IPS-20b (cell line): ENCODE data around the gene MXRA5.
"Not testable (repeated sequence)": the region's sequence is repeated elsewhere in the genome, so short reads cannot be mapped to it uniquely, and the experiment has no call there.

Experiments
- H3K27ac ChIP-seq: one replicate; pipeline ENCODE4 v1.5.1; 2013; ENCODE audit warnings: low read length
- H3K27me3 ChIP-seq: 2 replicates; pipeline ENCODE4 v1.6.1; 2013; ENCODE audit warnings: mild to moderate bottlenecking, low read length, inconsistent platforms; ENCODE audit not compliant: insufficient read depth
- H3K36me3 ChIP-seq: 2 replicates; pipeline ENCODE4 v1.6.1; 2013; ENCODE audit warnings: low read depth, mild to moderate bottlenecking, inconsistent platforms, low read length, moderate library complexity; ENCODE audit not compliant: insufficient read depth
- H3K4me1 ChIP-seq: 2 replicates; pipeline ENCODE4 v1.6.1; 2013; ENCODE audit warnings: mild to moderate bottlenecking, control low read depth, inconsistent platforms, low read length, moderate library complexity; ENCODE audit not compliant: insufficient read depth
- H3K4me3 ChIP-seq: 2 replicates; pipeline ENCODE4 v1.5.1; 2013; ENCODE audit warnings: mild to moderate bottlenecking, low read length, inconsistent platforms
- H3K9ac ChIP-seq: 2 replicates; pipeline ENCODE4 v1.6.1; 2013; ENCODE audit warnings: low read depth, mild to moderate bottlenecking, inconsistent platforms, low read length, moderate library complexity
- H3K9me3 ChIP-seq: 2 replicates; pipeline ENCODE4 v1.6.1; 2013; ENCODE audit warnings: mild to moderate bottlenecking, low read depth, low read length, inconsistent platforms; ENCODE audit not compliant: insufficient read depth

MXRA5 gene

GRCh38 chrX:3320471-3321046 lies 25.9 kb downstream of the MXRA5 start:
- Histone ChIP-seq H3K9ac (no peak overlapping the region), H3K4me1 (no peaks in the 10 kb centered on the region), H3K27me3 (no peaks in the 10 kb centered on the region), H3K4me3 (no peak overlapping the region), H3K27ac (no peak overlapping the region), H3K36me3 (no peaks in the 10 kb centered on the region), H3K9me3 (no peaks in the 10 kb centered on the region)

GRCh38 chrX:3317191-3317718 lies 29.2 kb downstream of the MXRA5 start:
- H3K36me3 ChIP-seq: no peaks in the 10 kb centered on the region
- H3K9ac ChIP-seq: no peak overlapping the region
- H3K9me3 ChIP-seq: no peaks in the 10 kb centered on the region
- no peak overlapping the region for H3K4me3 ChIP-seq
- H3K4me1 ChIP-seq: no peaks in the 10 kb centered on the region
- H3K27me3 ChIP-seq: no peaks in the 10 kb centered on the region
- H3K27ac ChIP-seq: no peak overlapping the region

GRCh38 chrX:3312109-3312508 lies 34.3 kb downstream of the MXRA5 start:
- Histone ChIP-seq H3K27ac (no peak overlapping the region), H3K4me3 (no peak overlapping the region), H3K4me1 (0 out of 2 replicates have a peak, but pooled peaks cover 3% of the 10 kb centered on the region), H3K9ac (no peak overlapping the region), H3K9me3 (no peaks in the 10 kb centered on the region), H3K36me3 (no peaks in the 10 kb centered on the region), H3K27me3 (no peaks in the 10 kb centered on the region)

- no peak overlapping the region for H3K9ac ChIP-seq
- H3K36me3 ChIP-seq: no peaks in the 10 kb centered on the region
- no peaks in the 10 kb centered on the region for H3K27me3 ChIP-seq
- H3K27ac ChIP-seq: no peak overlapping the region
- H3K9me3 ChIP-seq: no peaks in the 10 kb centered on the region
- H3K4me1 ChIP-seq: 0 out of 2 replicates have a peak, but pooled peaks cover 3% of the 10 kb centered on the region
- H3K4me3 ChIP-seq: no peak overlapping the region
These were observed 38.6 kb downstream of the MXRA5 start for GRCh38 chrX:3307881-3308280.

- H3K27ac ChIP-seq: no peak overlapping the region
- no peaks in the 10 kb centered on the region for H3K9me3 ChIP-seq
- H3K4me3 ChIP-seq: no peak overlapping the region
These were observed 46.8 kb downstream of the MXRA5 start for GRCh38 chrX:3299636-3300035.

GRCh38 chrX:3295731-3296130 lies 50.7 kb downstream of the MXRA5 start:
- Histone ChIP-seq H3K27ac (no peak overlapping the region), H3K4me3 (no peak overlapping the region), H3K4me1 (no peaks in the 10 kb centered on the region), H3K9ac (no peak overlapping the region), H3K9me3 (no peaks in the 10 kb centered on the region), H3K27me3 (no peaks in the 10 kb centered on the region), H3K36me3 (no peaks in the 10 kb centered on the region)

More at GRCh38 chrX:3299636-3300035, 46.8 kb downstream of the MXRA5 start:
- H3K9ac ChIP-seq: no peak overlapping the region
- H3K27me3 ChIP-seq: no peaks in the 10 kb centered on the region
- H3K4me1 ChIP-seq: no peaks in the 10 kb centered on the region
- H3K36me3 ChIP-seq: no peaks in the 10 kb centered on the region

- Histone ChIP-seq H3K9ac (no peak overlapping the region), H3K4me3 (no peak overlapping the region), H3K27me3 (no peaks in the 10 kb centered on the region), H3K4me1 (no peaks in the 10 kb centered on the region), H3K27ac (no peak overlapping the region), H3K9me3 (no peaks in the 10 kb centered on the region), H3K36me3 (no peaks in the 10 kb centered on the region)
These were observed 53.2 kb downstream of the MXRA5 start for GRCh38 chrX:3293251-3293650.

- H3K27me3 ChIP-seq: no peaks in the 10 kb centered on the region
- H3K9me3 ChIP-seq: no peaks in the 10 kb centered on the region
- H3K27ac ChIP-seq: no peak overlapping the region
- H3K4me1 ChIP-seq: no peaks in the 10 kb centered on the region
- no peak overlapping the region for H3K4me3 ChIP-seq
- no peaks in the 10 kb centered on the region for H3K36me3 ChIP-seq
- no peak overlapping the region for H3K9ac ChIP-seq
These were observed 55.9 kb downstream of the MXRA5 start for GRCh38 chrX:3290561-3290960.

GRCh38 chrX:3286196-3286945 lies 60.1 kb downstream of the MXRA5 start:
- Histone ChIP-seq H3K9me3 (no peaks in the 10 kb centered on the region), H3K9ac (no peak overlapping the region), H3K27ac (no peak overlapping the region), H3K4me1 (no peaks in the 10 kb centered on the region), H3K27me3 (no peaks in the 10 kb centered on the region), H3K4me3 (no peak overlapping the region), H3K36me3 (no peaks in the 10 kb centered on the region)

GRCh38 chrX:3280706-3281105 lies 65.7 kb downstream of the MXRA5 start:
- Histone ChIP-seq H3K9me3 (no peaks in the 10 kb centered on the region), H3K36me3 (no peaks in the 10 kb centered on the region), H3K4me1 (no peaks in the 10 kb centered on the region), H3K9ac (no peak overlapping the region), H3K27me3 (no peaks in the 10 kb centered on the region), H3K27ac (no peak overlapping the region), H3K4me3 (no peak overlapping the region)

GRCh38 chrX:3273668-3274067 lies 72.8 kb downstream of the MXRA5 start:
- not testable (repeated sequence) for H3K4me1 ChIP-seq, H3K36me3 ChIP-seq, H3K27ac ChIP-seq, H3K9me3 ChIP-seq, H3K27me3 ChIP-seq, H3K4me3 ChIP-seq, H3K9ac ChIP-seq

- Histone ChIP-seq H3K27ac (no peak overlapping the region), H3K4me3 (no peak overlapping the region), H3K9me3 (no peaks in the 10 kb centered on the region)
These were observed 74.6 kb downstream of the MXRA5 start for GRCh38 chrX:3271834-3272186.

More at GRCh38 chrX:3271834-3272186, 74.6 kb downstream of the MXRA5 start:
- H3K9ac ChIP-seq: no peak overlapping the region
- no peaks in the 10 kb centered on the region for H3K36me3 ChIP-seq
- H3K27me3 ChIP-seq: no peaks in the 10 kb centered on the region
- no peaks in the 10 kb centered on the region for H3K4me1 ChIP-seq
